MM.1S (cell line): Measurements from ENCODE around the gene ITGA3.

Experiments used
- EZH2 ChIP-seq: fragments of 300-600 bp; sonication (generic); optimal IDR thresholded peaks from 2 replicates; pipeline ENCODE3; 2017; ENCODE audit warnings: low read depth, mild to moderate bottlenecking, antibody characterized with exemption, low read length, mixed read lengths
- EZH2phosphoT487 ChIP-seq: fragments of 300-600 bp; sonication (generic); IDR thresholded peaks from 2 replicates; pipeline ENCODE4 v1.6.1; 2018; ENCODE audit warnings: antibody characterized with exemption, low read length
- TF ChIP-seq, protein P1 (sequence below): fragments of 300-600 bp; sonication (generic); IDR thresholded peaks from 2 replicates; pipeline ENCODE4 v1.5.1; 2016; ENCODE audit warnings: antibody characterized with exemption, low read length, mixed read lengths

GRCh38 chr17:50021681-50022370 is 34.1 kb upstream of the ITGA3 start:
- TF ChIP-seq, protein P1, sequence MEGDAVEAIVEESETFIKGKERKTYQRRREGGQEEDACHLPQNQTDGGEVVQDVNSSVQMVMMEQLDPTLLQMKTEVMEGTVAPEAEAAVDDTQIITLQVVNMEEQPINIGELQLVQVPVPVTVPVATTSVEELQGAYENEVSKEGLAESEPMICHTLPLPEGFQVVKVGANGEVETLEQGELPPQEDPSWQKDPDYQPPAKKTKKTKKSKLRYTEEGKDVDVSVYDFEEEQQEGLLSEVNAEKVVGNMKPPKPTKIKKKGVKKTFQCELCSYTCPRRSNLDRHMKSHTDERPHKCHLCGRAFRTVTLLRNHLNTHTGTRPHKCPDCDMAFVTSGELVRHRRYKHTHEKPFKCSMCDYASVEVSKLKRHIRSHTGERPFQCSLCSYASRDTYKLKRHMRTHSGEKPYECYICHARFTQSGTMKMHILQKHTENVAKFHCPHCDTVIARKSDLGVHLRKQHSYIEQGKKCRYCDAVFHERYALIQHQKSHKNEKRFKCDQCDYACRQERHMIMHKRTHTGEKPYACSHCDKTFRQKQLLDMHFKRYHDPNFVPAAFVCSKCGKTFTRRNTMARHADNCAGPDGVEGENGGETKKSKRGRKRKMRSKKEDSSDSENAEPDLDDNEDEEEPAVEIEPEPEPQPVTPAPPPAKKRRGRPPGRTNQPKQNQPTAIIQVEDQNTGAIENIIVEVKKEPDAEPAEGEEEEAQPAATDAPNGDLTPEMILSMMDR: no peak
- TF ChIP-seq EZH2phosphoT487 (no peak), EZH2 (no peak)
